Fibroblast of pulmonary artery (primary cell): ENCODE measurements around the gene AHSG.

Source experiments
- DNase-seq: peaks from one replicate; pipeline ENCODE4 v3.0.0-alpha.2; 2010; ENCODE audit warnings: low read depth
- H3K4me3 ChIP-seq: replicated peaks from 2 replicates; pipeline ENCODE4 v1.5.1; 2011; ENCODE audit warnings: low read depth, mild to moderate bottlenecking, control low read depth, low read length, moderate library complexity
- CTCF ChIP-seq: IDR thresholded peaks from 2 replicates; pipeline ENCODE4 v1.5.1; 2011; ENCODE audit warnings: mild to moderate bottlenecking, control low read depth, low read length, inconsistent platforms; ENCODE audit errors: missing control alignments

AHSG gene

GRCh38 chr3:186635532-186635931, 22.7 kb downstream of the AHSG start:
- DNase-seq: no peak
- H3K4me3 ChIP-seq: no peak overlapping the region
- no peak for TF ChIP-seq CTCF

GRCh38 chr3:186636536-186636935, 23.7 kb downstream of the AHSG start:
- no peak overlapping the region for H3K4me3 ChIP-seq
- TF ChIP-seq CTCF: no peak
- no peak for DNase-seq

GRCh38 chr3:186637686-186638085, 24.8 kb downstream of the AHSG start:
- no peak overlapping the region for H3K4me3 ChIP-seq
- no peak for DNase-seq

GRCh38 chr3:186638259-186638658, 25.4 kb downstream of the AHSG start:
- DNase-seq: no peak
- no peak for TF ChIP-seq CTCF

More at GRCh38 chr3:186637686-186638085, 24.8 kb downstream of the AHSG start:
- TF ChIP-seq CTCF: no peak

GRCh38 chr3:186639778-186640472, 27.1 kb downstream of the AHSG start, which contains the start of gene FETUB:
Gene FETUB (plus strand): TSS chr3:186640399. CDS start chr3:186640461, 62 bp downstream.
- no peak within 1 kb of the TSS for H3K4me3 ChIP-seq
- DNase-seq: no peak
- TF ChIP-seq CTCF: no peak

More at GRCh38 chr3:186638259-186638658, 25.4 kb downstream of the AHSG start:
- H3K4me3 ChIP-seq: no peak overlapping the region

GRCh38 chr3:186640473-186640818, 27.6 kb downstream of the AHSG start:
- H3K4me3 ChIP-seq: no peak overlapping the region
- TF ChIP-seq CTCF: no peak
- DNase-seq: peak; percentile 8

GRCh38 chr3:186640929-186641328, 28.1 kb downstream of the AHSG start:
- no peak for TF ChIP-seq CTCF
- no peak for DNase-seq
- H3K4me3 ChIP-seq: no peak overlapping the region
